ENCODE results near the gene ATP9A. TPM values are rescaled to one million over a fixed set of nuclear protein-coding genes. Genes with fewer than 3 reads are reported as not detected.
"Not testable (repeated sequence)": the region's sequence is repeated elsewhere in the genome, so short reads cannot be mapped to it uniquely, and the experiment has no call there.

Gene ATP9A
- total RNA-seq, 1 experiment from 2014 or later = 7.3 TPM

- Mint-ChIP-seq H3K36me3 (ENCODE audit: insufficient read depth, unreplicated experiment) (no peaks in the 10 kb centered on the region), H3K27me3 (ENCODE audit: insufficient read depth, unreplicated experiment) (peaks cover 14% of the 10 kb centered on the region), H3K27ac (ENCODE audit: low read depth, unreplicated experiment) (no peak overlapping the region), H3K4me3 (ENCODE audit: unreplicated experiment) (no peak overlapping the region), H3K4me1 (ENCODE audit: insufficient read depth, unreplicated experiment) (peaks cover 20% of the 10 kb centered on the region), H3K9me3 (ENCODE audit: unreplicated experiment) (no peaks in the 10 kb centered on the region)
- ChIA-PET POLR2A (interaction anchor here (1.0 kb wide), 1 partner anchor 9 kb away, joined by 3 read pairs; no protein-coding TSS in a partner anchor), CTCF (interaction anchor here (1.0 to 6.7 kb wide), 2 partner anchors 10 to 26 kb away, joined by 3 to 57 read pairs; no protein-coding TSS in a partner anchor)
- intact Hi-C loops (cut with micrococcal nuclease) = no loop called here
- peak; percentile 58 for DNase-seq (ENCODE audit: unreplicated experiment)
- TF ChIP-seq CTCF (IDR thresholded peaks at IDR 0.05; ENCODE audit: unreplicated experiment) = no peak
- no TSS peak for BruUV-seq (replicated peaks)
These were observed 198.1 kb downstream of the ATP9A start for GRCh38 chr20:51569815-51570738.

- peaks cover 15% of the 10 kb centered on the region for H3K4me1 Mint-ChIP-seq (ENCODE audit: insufficient read depth, unreplicated experiment)
- H3K27ac Mint-ChIP-seq (ENCODE audit: low read depth, unreplicated experiment); BruUV-seq (replicated peaks); DNase-seq (ENCODE audit: unreplicated experiment); H3K36me3 Mint-ChIP-seq (ENCODE audit: insufficient read depth, unreplicated experiment); H3K4me3 Mint-ChIP-seq (ENCODE audit: unreplicated experiment); H3K9me3 Mint-ChIP-seq (ENCODE audit: unreplicated experiment); intact Hi-C loops (cut with micrococcal nuclease): not testable (repeated sequence)
- ChIA-PET CTCF (interaction anchor here (0.5 to 1.3 kb wide), 5 partner anchors 8 to 263 kb away, joined by 3 to 5 read pairs (median 3); no protein-coding TSS in a partner anchor), POLR2A (interaction anchor here (0.7 kb wide), 1 partner anchor 500 kb away, joined by 3 read pairs; no protein-coding TSS in a partner anchor)
- H3K27me3 Mint-ChIP-seq (ENCODE audit: insufficient read depth, unreplicated experiment) = peaks cover 14% of the 10 kb centered on the region
These were observed 199.7 kb downstream of the ATP9A start for GRCh38 chr20:51568533-51568932.

GRCh38 chr20:51567622-51568021, 200.6 kb downstream of the ATP9A start:
- peaks cover 22% of the 10 kb centered on the region for H3K4me1 Mint-ChIP-seq (ENCODE audit: insufficient read depth, unreplicated experiment)
- H3K36me3 Mint-ChIP-seq (ENCODE audit: insufficient read depth, unreplicated experiment) = no peaks in the 10 kb centered on the region
- CTCF ChIA-PET = interaction anchor here (0.7 to 1.3 kb wide), 2 partner anchors 12 to 27 kb away, joined by 3 to 5 read pairs; no protein-coding TSS in a partner anchor
- POLR2A ChIA-PET = interaction anchor here (1.2 kb wide), 1 partner anchor 13 kb away, joined by 5 read pairs; no protein-coding TSS in a partner anchor
- no peak for DNase-seq (ENCODE audit: unreplicated experiment)
- H3K9me3 Mint-ChIP-seq (ENCODE audit: unreplicated experiment) = no peaks in the 10 kb centered on the region
- intact Hi-C loops (cut with micrococcal nuclease) = no loop called here
- no peak for TF ChIP-seq CTCF (IDR thresholded peaks at IDR 0.05; ENCODE audit: unreplicated experiment)
- H3K27me3 Mint-ChIP-seq (ENCODE audit: insufficient read depth, unreplicated experiment) = peaks cover 14% of the 10 kb centered on the region
- no peak overlapping the region for H3K27ac Mint-ChIP-seq (ENCODE audit: low read depth, unreplicated experiment)
- BruUV-seq (replicated peaks) = no TSS peak
- no peak overlapping the region for H3K4me3 Mint-ChIP-seq (ENCODE audit: unreplicated experiment)

- ChIA-PET CTCF (interaction anchor here (0.6 to 1.0 kb wide), 2 partner anchors 28 to 149 kb away, joined by 3 to 9 read pairs; no protein-coding TSS in a partner anchor), POLR2A (interaction anchor here (1.2 kb wide), 1 partner anchor 12 kb away, joined by 5 read pairs; no protein-coding TSS in a partner anchor)
- peaks cover 22% of the 10 kb centered on the region for H3K4me1 Mint-ChIP-seq (ENCODE audit: insufficient read depth, unreplicated experiment)
- intact Hi-C loops (cut with micrococcal nuclease) = no loop called here
- BruUV-seq (replicated peaks) = no TSS peak
- no peak overlapping the region for H3K27ac Mint-ChIP-seq (ENCODE audit: low read depth, unreplicated experiment)
- TF ChIP-seq CTCF (IDR thresholded peaks at IDR 0.05; ENCODE audit: unreplicated experiment) = no peak
- no peaks in the 10 kb centered on the region for H3K36me3 Mint-ChIP-seq (ENCODE audit: insufficient read depth, unreplicated experiment)
- H3K4me3 Mint-ChIP-seq (ENCODE audit: unreplicated experiment) = no peak overlapping the region
- H3K9me3 Mint-ChIP-seq (ENCODE audit: unreplicated experiment) = no peaks in the 10 kb centered on the region
- DNase-seq (ENCODE audit: unreplicated experiment) = no peak
- peaks cover 20% of the 10 kb centered on the region for H3K27me3 Mint-ChIP-seq (ENCODE audit: insufficient read depth, unreplicated experiment)
These were observed 201.6 kb downstream of the ATP9A start for GRCh38 chr20:51566594-51566993.

All from MCF 10A (cell line).